ENCODE results near the gene BBS9.

- TF ChIP-seq, protein P1, sequence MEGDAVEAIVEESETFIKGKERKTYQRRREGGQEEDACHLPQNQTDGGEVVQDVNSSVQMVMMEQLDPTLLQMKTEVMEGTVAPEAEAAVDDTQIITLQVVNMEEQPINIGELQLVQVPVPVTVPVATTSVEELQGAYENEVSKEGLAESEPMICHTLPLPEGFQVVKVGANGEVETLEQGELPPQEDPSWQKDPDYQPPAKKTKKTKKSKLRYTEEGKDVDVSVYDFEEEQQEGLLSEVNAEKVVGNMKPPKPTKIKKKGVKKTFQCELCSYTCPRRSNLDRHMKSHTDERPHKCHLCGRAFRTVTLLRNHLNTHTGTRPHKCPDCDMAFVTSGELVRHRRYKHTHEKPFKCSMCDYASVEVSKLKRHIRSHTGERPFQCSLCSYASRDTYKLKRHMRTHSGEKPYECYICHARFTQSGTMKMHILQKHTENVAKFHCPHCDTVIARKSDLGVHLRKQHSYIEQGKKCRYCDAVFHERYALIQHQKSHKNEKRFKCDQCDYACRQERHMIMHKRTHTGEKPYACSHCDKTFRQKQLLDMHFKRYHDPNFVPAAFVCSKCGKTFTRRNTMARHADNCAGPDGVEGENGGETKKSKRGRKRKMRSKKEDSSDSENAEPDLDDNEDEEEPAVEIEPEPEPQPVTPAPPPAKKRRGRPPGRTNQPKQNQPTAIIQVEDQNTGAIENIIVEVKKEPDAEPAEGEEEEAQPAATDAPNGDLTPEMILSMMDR (IDR thresholded peaks at IDR 0.05; ENCODE audit: low read length) = no peak
- no peak for TF ChIP-seq EZH2phosphoT487 (IDR thresholded peaks at IDR 0.05; ENCODE audit: low read length)
Measured at GRCh38 chr7:33448035-33448434, 318.7 kb downstream of the BBS9 start.
